ENCODE measurements around the gene PCDHAC1.

- no peak for TF ChIP-seq CTCF (IDR thresholded peaks at IDR 0.05; ENCODE audit: extremely low read depth in 1 of 2, insufficient read depth in 1 of 2, low read depth in 1 of 2, low read length in 2 of 2)
- TF ChIP-seq POLR2AphosphoS5 (IDR thresholded peaks at IDR 0.05; ENCODE audit: insufficient read depth, low read depth, low read length), result no peak
- no peak for TF ChIP-seq POLR2A (IDR thresholded peaks at IDR 0.05; ENCODE audit: low read depth, low read length)
- TF ChIP-seq GATA2 (IDR thresholded peaks at IDR 0.05; ENCODE audit: insufficient read depth, insufficient read length, low read depth, low read length), result no peak
- no peak for TF ChIP-seq EZH2 (IDR thresholded peaks at IDR 0.05; ENCODE audit: borderline replicate concordance, low read depth, low read length, severe bottlenecking)
- TF ChIP-seq, protein P1, sequence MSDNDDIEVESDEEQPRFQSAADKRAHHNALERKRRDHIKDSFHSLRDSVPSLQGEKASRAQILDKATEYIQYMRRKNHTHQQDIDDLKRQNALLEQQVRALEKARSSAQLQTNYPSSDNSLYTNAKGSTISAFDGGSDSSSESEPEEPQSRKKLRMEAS (IDR thresholded peaks at IDR 0.05; ENCODE audit: insufficient read depth, insufficient read length), result no peak
- TF ChIP-seq FOS (IDR thresholded peaks at IDR 0.05; ENCODE audit: borderline replicate concordance, insufficient read depth, low read length), result no peak
- TF ChIP-seq MYC (IDR thresholded peaks at IDR 0.05; ENCODE audit: low read depth, low read length), result no peak
These were observed 48.9 kb upstream of the PCDHAC1 start for GRCh38 chr5:140877262-140877581.

All from endothelial cell of umbilical vein (primary cell).